Stomach (tissue), 9 donors: Measurements from ENCODE around the gene TTC38. TPM values are rescaled to one million over a fixed set of nuclear protein-coding genes. Genes with fewer than 3 reads are reported as not detected.

Experiments used
- DNase-seq, 2 donors: peaks; one replicate each; pipeline versions ENCODE4 v3.0.0 to v3.0.0-alpha.2; 2013 to 2019
- H3K27ac ChIP-seq, 5 donors: fragments of 200-600 bp in 4 of 5; sonication (generic) in 4 of 5; one replicate each; pipeline ENCODE4 v1.5.1; 2013 to 2019; ENCODE audit warnings: mild to moderate bottlenecking in 1 of 5, moderate library complexity in 1 of 5
- H3K27me3 ChIP-seq, 3 donors: fragments of 200-600 bp; sonication (generic); one replicate each; pipeline ENCODE4 v1.5.1; 2017 to 2019; ENCODE audit warnings: mixed run types in 1 of 3
- H3K36me3 ChIP-seq, 4 donors: fragments of 200-600 bp; sonication (generic); 1 replicate in 3 of 4; 2 replicates in 1 of 4; pipeline ENCODE4 v1.5.1; 2016 to 2019
- H3K4me1 ChIP-seq, 4 donors: fragments of 200-600 bp; sonication (generic); one replicate each; pipeline ENCODE4 v1.5.1; 2016 to 2019
- H3K4me3 ChIP-seq, 4 donors: fragments of 200-600 bp; sonication (generic) in 3 of 4; one replicate each; pipeline ENCODE4 v1.5.1; 2016 to 2019; ENCODE audit warnings: mild to moderate bottlenecking in 1 of 4
- H3K9me3 ChIP-seq, 4 donors: fragments of 200-600 bp; sonication (generic); one replicate each; pipeline ENCODE4 v1.5.1; 2016 to 2019
- EP300 ChIP-seq: sonication (generic); formaldehyde crosslinking; IDR thresholded peaks from one replicate; pipeline ENCODE4 v1.6.1; 2017; ENCODE audit warnings: antibody characterized with exemption
- POLR2A ChIP-seq, 4 donors: fragments of 450-650 bp; IDR thresholded peaks; one replicate each; pipeline ENCODE4 v1.6.1; 2016; ENCODE audit warnings: antibody characterized with exemption in 4 of 4, control low read depth in 2 of 4, mild to moderate bottlenecking in 1 of 4, moderate library complexity in 1 of 4
- POLR2AphosphoS5 ChIP-seq, 3 donors: sonication (generic); formaldehyde crosslinking; IDR thresholded peaks; one replicate each; pipeline ENCODE4 v1.6.1; 2016; ENCODE audit warnings: antibody characterized with exemption in 3 of 3
- WGBS, 5 donors: extraction: QIAGEN DNeasy Blood & Tissue Kit in 3 of 5; methylation state at CpG; one replicate each; pipeline versions ENCODE4 v1.1.5 to v1.1.7; 2013 to 2018; 5-methylcytosine and 5-hydroxymethylcytosine counted together
- intact Hi-C: fragments of 100-400 bp; cut with DNase I; formaldehyde crosslinking; loops from one replicate; pipeline ENCODE4 v1.15.1; 2023; ENCODE audit warnings: low total_unique reads
- polyA plus RNA-seq, 3 donors: library from polyadenylated mRNA; stranded (reverse); fragments of 200-250 nt; gene quantifications; one replicate each; pipeline ENCODE4 v1.2.3, GENCODE V29; 2013
- total RNA-seq, 5 donors: library from RNA; depleted of rRNA; stranded (reverse); fragments of >200 nt; gene quantifications; one replicate each; pipeline versions ENCODE4 v1.1.0 to v1.2.3, GENCODE V29; 2014 to 2016
- TF ChIP-seq, protein P1 (sequence below), 7 experiments: fragments of 450-650 bp in 4 of 7; fragments of 200-600 bp in 3 of 7; sonication (generic) in 3 of 7; IDR thresholded peaks; one replicate each; pipeline ENCODE4 v1.5.1; 2016 to 2019; ENCODE audit warnings: antibody characterized with exemption in 7 of 7, control low read depth in 2 of 7, mild to moderate bottlenecking in 1 of 7
- donor health status: healthy with polysubstance abuse.
- donor health status: Bipolar disorder and iron deficiency.
- donor health status: healthy.

The TTC38 gene
- total and polyA plus RNA-seq, 8 donors: 20.0 to 411 (median 38.4) TPM

DNA sequence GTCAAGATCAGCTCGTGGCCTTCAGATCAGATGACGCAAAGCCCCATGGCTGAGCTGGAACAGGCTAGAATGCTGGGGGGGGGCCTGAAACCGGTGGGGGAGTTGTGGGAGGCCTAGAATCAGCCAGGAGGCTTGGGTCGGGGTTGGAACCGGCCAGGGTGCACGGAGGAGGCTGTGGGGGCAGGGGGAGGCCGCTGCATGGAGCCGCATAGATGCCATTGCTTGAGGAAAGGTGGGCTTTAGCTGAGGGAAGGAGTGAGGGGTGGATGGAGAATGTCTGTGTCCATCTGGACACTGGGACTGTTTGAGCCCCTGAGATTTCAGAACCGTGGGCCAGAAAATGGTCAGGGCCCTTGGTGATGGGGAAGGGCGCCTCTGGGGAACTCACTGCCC, 42.9 kb upstream of the TTC38 start:
- H3K4me3 ChIP-seq: no peak overlapping the region
- DNase-seq: no peak
- H3K27ac ChIP-seq: no peak overlapping the region
- WGBS, 5 donors: 80 to 87% (median 84%) methylated on average over 10 of the region's 10 CpGs
- H3K27me3 ChIP-seq: no peaks in the 10 kb centered on the region
- peaks cover under 1 to 80% (median 63%) of the 10 kb centered on the region in 4 donors for H3K36me3 ChIP-seq
- no peaks in the 10 kb centered on the region for H3K4me1 ChIP-seq
- intact Hi-C loops: no loop called here
- no peaks in the 10 kb centered on the region for H3K9me3 ChIP-seq
- TF ChIP-seq EP300: no peak
- TF ChIP-seq POLR2AphosphoS5 (IDR thresholded peaks at IDR 0.05): no peak
- TF ChIP-seq POLR2A (IDR thresholded peaks at IDR 0.05): no peak
- TF ChIP-seq, protein P1, sequence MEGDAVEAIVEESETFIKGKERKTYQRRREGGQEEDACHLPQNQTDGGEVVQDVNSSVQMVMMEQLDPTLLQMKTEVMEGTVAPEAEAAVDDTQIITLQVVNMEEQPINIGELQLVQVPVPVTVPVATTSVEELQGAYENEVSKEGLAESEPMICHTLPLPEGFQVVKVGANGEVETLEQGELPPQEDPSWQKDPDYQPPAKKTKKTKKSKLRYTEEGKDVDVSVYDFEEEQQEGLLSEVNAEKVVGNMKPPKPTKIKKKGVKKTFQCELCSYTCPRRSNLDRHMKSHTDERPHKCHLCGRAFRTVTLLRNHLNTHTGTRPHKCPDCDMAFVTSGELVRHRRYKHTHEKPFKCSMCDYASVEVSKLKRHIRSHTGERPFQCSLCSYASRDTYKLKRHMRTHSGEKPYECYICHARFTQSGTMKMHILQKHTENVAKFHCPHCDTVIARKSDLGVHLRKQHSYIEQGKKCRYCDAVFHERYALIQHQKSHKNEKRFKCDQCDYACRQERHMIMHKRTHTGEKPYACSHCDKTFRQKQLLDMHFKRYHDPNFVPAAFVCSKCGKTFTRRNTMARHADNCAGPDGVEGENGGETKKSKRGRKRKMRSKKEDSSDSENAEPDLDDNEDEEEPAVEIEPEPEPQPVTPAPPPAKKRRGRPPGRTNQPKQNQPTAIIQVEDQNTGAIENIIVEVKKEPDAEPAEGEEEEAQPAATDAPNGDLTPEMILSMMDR (IDR thresholded peaks at IDR 0.05): no peak

DNA sequence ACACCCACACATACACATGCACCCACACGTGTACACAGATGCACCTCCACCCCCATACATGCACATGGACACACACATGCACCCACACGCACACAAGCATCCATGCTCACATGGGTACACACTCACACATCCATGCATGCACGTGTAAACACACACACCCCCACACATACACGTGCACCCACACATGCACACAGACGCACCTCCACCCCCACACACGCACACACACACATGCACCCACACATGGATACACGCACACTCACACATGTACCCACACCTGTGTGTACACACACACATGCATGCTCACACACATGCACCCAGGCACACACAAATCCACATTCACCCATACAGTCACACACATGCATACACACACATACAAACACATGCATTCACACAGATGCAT, 42.2 kb upstream of the TTC38 start:
- H3K27ac ChIP-seq: no peak overlapping the region
- no peaks in the 10 kb centered on the region for H3K27me3 ChIP-seq
- 87 to 94% (median 94%) methylated on average over 7 of the region's 7 CpGs for WGBS, 5 donors
- intact Hi-C loops: no loop called here
- H3K36me3 ChIP-seq: peaks cover 0 to 80% (median 57%) of the 10 kb centered on the region in 4 donors
- H3K4me3 ChIP-seq: no peak overlapping the region
- TF ChIP-seq, protein P1 (IDR thresholded peaks at IDR 0.05): no peak
- TF ChIP-seq EP300: no peak
- TF ChIP-seq POLR2AphosphoS5 (IDR thresholded peaks at IDR 0.05): no peak
- no peak for TF ChIP-seq POLR2A (IDR thresholded peaks at IDR 0.05)
- DNase-seq: no peak
- no peaks in the 10 kb centered on the region for H3K4me1 ChIP-seq
- H3K9me3 ChIP-seq: no peaks in the 10 kb centered on the region

DNA sequence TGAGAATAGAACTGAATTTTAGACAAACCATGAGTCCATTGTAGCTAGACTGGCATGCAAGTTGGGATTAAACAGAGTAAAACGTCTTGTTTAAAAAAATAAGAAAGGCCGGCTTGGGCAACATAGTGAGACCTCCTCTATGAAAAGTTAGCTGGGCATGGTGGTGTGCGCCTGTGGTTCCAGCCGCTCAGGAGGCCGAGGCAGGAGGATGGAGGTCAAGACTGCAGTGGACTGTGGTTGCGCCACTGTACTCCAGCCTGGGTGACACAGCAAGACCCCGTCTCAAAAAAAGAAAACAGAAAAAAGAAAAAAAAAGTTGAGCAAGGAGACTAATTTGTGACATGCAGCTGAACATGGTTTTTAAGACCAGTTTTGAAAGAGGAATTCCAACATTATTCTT, 41.2 kb upstream of the TTC38 start:
- TF ChIP-seq, protein P1 (IDR thresholded peaks at IDR 0.05): no peak
- TF ChIP-seq POLR2AphosphoS5 (IDR thresholded peaks at IDR 0.05) (no peak), EP300 (no peak), POLR2A (IDR thresholded peaks at IDR 0.05) (no peak)
- no peak for DNase-seq
- Histone ChIP-seq H3K36me3 (peaks cover 0 to 74% (median 49%) of the 10 kb centered on the region in 4 donors), H3K9me3 (no peaks in the 10 kb centered on the region), H3K27ac (no peak overlapping the region), H3K27me3 (no peaks in the 10 kb centered on the region), H3K4me3 (no peak overlapping the region), H3K4me1 (no peaks in the 10 kb centered on the region)
- intact Hi-C loops: no loop called here
- WGBS, 5 donors: 91 to 96% (median 94%) methylated on average over 7 of the region's 7 CpGs

DNA sequence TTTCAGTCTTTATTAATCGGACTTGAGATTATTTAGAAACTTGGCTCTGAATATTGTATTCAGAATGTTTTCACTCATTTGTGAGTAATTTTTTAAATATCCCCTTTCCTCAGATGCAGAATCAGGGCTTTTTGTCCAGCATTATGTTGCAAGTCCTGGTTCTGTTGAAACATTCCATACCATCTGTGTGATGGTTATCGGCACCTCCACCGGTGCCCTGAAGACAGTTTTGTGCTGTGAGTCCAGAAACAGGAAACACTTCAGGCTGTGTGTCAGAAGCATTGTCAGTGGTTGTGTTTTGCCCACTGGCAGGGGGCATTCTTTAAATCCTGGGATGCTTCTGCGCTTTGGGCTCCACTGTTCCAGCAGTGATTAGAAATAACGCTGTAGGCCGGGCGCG, 38.1 kb upstream of the TTC38 start:
- TF ChIP-seq POLR2AphosphoS5 (IDR thresholded peaks at IDR 0.05) (no peak), POLR2A (IDR thresholded peaks at IDR 0.05) (no peak)
- no peaks in the 10 kb centered on the region for H3K27me3 ChIP-seq
- no peaks in the 10 kb centered on the region for H3K9me3 ChIP-seq
- intact Hi-C loops: no loop called here
- DNase-seq: no peak
- peaks cover 0 to 11% (median 4%) of the 10 kb centered on the region in 4 donors for H3K4me1 ChIP-seq
- no peak overlapping the region for H3K27ac ChIP-seq
- H3K4me3 ChIP-seq: no peak overlapping the region
- peaks cover 0 to 58% (median 42%) of the 10 kb centered on the region in 4 donors for H3K36me3 ChIP-seq
- 94 to 96% (median 95%) methylated on average over 8 of the region's 8 CpGs for WGBS, 5 donors

DNA sequence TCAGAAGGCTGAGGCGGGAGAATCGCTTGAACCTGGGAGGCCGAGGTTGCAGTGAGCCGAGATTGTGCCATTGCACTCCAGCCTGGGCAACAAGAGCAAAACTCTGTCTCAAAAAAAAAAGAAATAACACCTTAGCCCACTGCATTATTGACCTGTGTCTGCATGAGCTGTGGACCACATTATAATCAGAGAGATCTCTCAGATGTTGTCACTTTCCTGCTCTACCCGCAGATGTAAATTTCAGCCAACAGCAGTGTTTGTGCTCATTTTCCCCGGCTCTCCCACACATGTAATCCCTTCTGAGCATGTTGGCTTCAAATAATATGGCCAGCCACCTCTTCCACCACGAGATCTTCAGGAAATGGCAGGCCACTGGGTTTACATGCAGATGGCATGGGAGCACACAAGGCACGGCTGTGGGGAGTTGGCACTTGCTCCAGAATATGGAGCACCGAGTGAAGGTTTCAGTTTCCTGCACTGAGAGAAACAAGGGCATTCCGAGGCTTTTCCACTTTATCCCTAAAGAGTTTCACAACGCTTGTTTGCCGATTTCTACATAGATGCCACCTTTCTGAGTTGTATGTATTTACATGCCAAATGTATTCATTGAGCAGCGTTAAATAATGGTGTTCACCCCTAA, 37.4 kb upstream of the TTC38 start:
- 78 to 94% (median 90%) methylated on average over 13 of the region's 13 CpGs for WGBS, 5 donors
- TF ChIP-seq POLR2AphosphoS5 (IDR thresholded peaks at IDR 0.05): no peak
- TF ChIP-seq, protein P1 (IDR thresholded peaks at IDR 0.05): no peak
- TF ChIP-seq POLR2A (IDR thresholded peaks at IDR 0.05): no peak
- TF ChIP-seq EP300: no peak
- intact Hi-C loops: no loop called here
- peaks cover 3 to 58% (median 43%) of the 10 kb centered on the region in 4 donors for H3K36me3 ChIP-seq
- DNase-seq: no peak
- no peak overlapping the region for H3K27ac ChIP-seq
- H3K4me3 ChIP-seq: no peak overlapping the region
- H3K9me3 ChIP-seq: no peaks in the 10 kb centered on the region
- no peaks in the 10 kb centered on the region for H3K27me3 ChIP-seq
- H3K4me1 ChIP-seq: peaks cover 0 to 11% (median 4%) of the 10 kb centered on the region in 4 donors
